GM18873 (cell line): ENCODE data around the gene ITGA4.

Experiments used
- ATAC-seq: cut with Tn5 transposase; IDR thresholded peaks from one replicate; pipeline ENCODE4 v1.9.1; 2021; ENCODE audit warnings: mild to moderate bottlenecking, moderate library complexity, moderate number of reproducible peaks; ENCODE audit not compliant: unreplicated experiment, low FRiP score

The ITGA4 gene

GRCh38 chr2:181570059-181570458 lies 112.9 kb downstream of the ITGA4 start:
- ATAC-seq: no peak

GRCh38 chr2:181570833-181571661 lies 113.9 kb downstream of the ITGA4 start:
- no peak for ATAC-seq

- ATAC-seq: no peak
These were observed 116.1 kb downstream of the ITGA4 start for GRCh38 chr2:181573140-181573736.

- no peak for ATAC-seq
These were observed 117.1 kb downstream of the ITGA4 start for GRCh38 chr2:181574321-181574720.

GRCh38 chr2:181575024-181575649 lies 118.0 kb downstream of the ITGA4 start:
- no peak for ATAC-seq

- ATAC-seq: no peak
These were observed 118.5 kb downstream of the ITGA4 start for GRCh38 chr2:181575650-181576025.

GRCh38 chr2:181576431-181576830 lies 119.2 kb downstream of the ITGA4 start:
- no peak for ATAC-seq

- ATAC-seq: no peak
These were observed 121.6 kb downstream of the ITGA4 start for GRCh38 chr2:181578829-181579228.

- ATAC-seq: no peak
These were observed 124.3 kb downstream of the ITGA4 start for GRCh38 chr2:181581534-181581933.

- ATAC-seq: no peak
These were observed 128.5 kb downstream of the ITGA4 start for GRCh38 chr2:181585732-181586131.
